Stimulated activated naive CD4-positive, alpha-beta T cell (primary cell): ENCODE measurements around the gene ARFIP2.
A peak's percentile ranks its signal among the peaks of the same experiment; 100 is the strongest.

Experiments
- DNase-seq, 6 experiments: peaks; one replicate each; lab custom pipeline; 2025; lab: John Stamatoyannopoulos, UW

Gene ARFIP2

GRCh38 chr11:6482441-6482840 is 1.3 kb upstream of the ARFIP2 start:
- no peak for DNase-seq

- peak in 1 of 6 experiments; percentile 12 for DNase-seq
Observed at GRCh38 chr11:6481924-6482275, 769 bp upstream of the ARFIP2 start.

DNA sequence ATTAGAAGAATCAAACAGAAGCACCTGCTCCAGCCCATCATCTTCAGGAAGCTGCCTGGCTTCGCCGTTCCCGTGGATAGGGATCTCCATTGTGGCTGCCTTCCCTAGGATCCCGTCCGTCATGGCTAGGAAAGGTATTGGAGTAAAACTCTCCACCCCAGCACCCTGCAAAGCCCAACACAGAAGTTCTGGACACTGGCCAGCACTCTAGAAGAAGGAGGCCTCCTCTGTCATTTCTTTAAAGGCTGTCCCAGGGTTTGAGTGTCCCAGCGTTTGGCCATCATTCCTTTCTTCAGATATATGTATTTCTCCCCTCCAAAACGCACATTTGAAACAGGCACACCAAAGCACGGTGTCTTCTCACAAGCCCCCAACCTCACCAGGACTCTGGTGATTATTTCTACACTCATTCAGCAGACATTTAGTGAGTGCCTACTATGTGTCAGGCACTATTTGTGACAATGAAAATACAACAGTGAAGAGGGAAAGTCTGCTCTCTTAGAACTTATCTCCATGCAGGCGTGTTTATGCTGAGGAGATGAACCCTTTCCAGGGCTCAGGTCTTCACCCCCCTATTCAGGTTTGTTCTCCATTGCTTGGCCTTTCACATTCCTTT is 724 bp downstream of the ARFIP2 start:
- DNase-seq, result no peak

- DNase-seq, result no peak
Observed at GRCh38 chr11:6476571-6476970, 4.6 kb downstream of the ARFIP2 start.

DNA sequence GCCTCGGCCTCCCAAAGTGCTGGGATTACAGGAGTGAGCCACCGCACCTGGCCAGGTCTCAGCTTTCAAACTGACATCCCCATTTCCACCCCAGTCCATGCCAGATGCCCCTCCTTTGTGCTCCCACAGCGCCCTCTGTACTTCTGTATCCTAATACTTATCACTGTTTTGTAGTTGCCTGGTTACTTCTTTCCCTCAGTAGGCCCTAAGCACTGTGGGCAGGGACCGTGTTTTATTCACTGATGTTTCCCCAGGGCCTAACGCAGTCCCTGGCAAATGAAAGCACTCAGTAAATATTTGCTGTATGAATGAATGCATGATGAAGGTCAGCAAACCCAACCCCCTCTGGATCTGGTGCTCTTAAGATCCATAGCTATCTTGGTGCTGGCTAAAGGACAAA is 5.2 kb downstream of the ARFIP2 start:
- DNase-seq, result no peak

DNA sequence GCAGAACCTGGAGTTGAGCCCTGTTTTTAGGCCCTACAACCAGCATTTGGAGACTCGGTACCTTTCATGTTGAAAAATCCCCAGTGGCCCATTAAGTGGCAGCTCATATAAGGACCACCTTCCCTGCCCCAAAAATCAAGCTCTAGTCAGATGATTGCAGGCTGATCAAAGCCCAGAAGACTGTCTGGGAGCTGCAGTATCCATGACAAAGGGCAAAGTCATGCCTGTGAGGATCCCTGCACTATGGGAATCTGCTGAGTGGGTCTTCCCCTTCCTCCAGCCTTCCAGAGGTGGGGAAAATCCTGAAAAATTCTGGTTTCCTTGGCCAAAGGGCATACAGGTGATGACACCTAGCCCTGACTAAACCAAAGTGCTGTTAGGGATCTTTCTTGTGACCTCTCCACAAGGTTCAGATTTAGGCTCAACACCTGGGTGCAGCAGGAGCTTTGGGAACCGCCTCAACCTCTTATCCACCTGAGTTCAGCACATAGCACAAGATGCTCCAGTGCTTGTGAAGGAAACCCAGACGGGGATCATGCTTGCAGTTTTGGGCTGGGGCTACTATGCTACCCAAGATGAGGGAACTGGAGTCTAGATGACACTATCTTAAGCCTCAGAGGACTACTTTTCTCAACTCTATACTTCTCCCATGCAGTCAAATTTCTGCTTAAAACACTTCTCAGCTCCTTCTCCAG is 6.2 kb downstream of the ARFIP2 start:
- DNase-seq, result no peak

DNA sequence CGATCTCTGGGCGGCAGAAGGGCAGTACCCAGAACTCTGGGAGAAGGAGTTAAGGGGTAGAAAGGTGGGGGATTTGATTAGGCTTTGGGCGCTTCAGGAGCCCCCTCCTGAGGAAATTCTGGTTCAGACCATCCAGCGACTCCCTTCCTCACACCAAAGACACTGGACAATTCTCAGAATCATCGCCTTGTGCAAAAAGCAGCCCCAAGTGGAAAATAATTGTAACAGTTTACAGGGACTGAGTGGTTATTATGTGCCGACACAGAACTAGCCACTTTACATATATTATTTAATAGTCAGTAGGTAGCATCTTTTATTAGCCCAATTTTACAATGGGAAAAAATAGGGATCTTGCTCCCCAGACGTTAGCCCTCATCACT is 6.7 kb downstream of the ARFIP2 start:
- DNase-seq, result no peak

GRCh38 chr11:6473451-6474412 is 7.4 kb downstream of the ARFIP2 start, which contains the start of gene TRIM3:
TSS of gene TRIM3 (minus strand) at chr11:6473941. CDS start at chr11:6465695, 8,246 bp downstream.
- peak; percentile 20 to 80 (median 60) for DNase-seq

- no peak for DNase-seq
Observed at GRCh38 chr11:6472934-6473333, 8.2 kb downstream of the ARFIP2 start.

GRCh38 chr11:6469599-6469998 is 11.5 kb downstream of the ARFIP2 start:
- no peak for DNase-seq

GRCh38 chr11:6468712-6469495 is 12.2 kb downstream of the ARFIP2 start:
- no peak for DNase-seq

DNA sequence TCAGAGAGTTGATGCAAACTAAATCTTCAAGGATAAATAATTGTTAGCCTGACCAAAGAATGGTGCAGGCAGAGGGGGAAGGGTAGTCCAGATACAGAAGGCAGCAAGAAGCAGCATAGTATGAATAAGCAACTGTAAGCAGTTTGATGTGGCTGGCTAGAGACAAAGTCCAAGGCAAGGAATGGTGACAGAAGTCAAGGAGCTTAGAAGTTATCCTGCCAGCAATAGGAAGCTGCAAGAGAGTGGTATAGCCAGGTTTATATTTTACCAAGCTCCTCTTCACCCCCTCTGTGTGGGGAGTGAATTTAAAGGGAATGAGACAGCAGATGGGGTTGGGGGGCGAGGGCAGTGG is 22.1 kb downstream of the ARFIP2 start:
- DNase-seq, result no peak

DNA sequence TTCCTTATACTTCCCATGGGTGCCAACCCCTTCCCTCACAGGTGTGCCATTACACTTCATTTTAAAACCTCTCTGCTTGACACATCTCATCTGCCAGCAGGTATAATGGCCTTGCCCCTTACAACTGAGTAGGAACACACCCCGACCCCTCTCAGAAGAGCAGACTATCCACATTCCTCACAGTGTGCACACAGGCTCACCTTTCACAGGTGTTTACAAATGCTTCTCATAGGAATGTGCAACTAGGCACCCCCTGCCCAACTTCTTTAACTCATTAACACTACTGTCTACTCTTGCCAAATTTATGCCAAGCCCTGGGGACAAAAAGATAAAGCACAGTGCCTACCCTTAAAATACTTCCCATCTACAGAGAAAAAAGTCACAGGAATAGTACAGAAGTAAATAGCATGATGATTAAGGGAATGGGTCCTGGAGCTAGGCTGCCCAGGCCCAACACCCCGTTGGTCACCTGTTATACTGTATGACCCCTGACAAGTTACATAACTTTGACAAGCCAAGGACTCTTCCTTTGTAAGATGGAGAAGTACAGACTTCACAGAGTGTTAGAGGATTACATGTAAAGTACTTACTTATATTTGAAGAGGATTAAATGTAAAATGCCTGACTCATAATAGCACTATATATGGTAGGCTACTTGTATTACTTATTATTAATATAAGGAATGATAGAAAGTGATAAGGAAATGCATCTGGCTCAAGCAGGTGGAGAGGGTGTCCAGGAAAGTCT is 22.6 kb downstream of the ARFIP2 start:
- DNase-seq, result no peak

GRCh38 chr11:6457581-6458320 is 23.4 kb downstream of the ARFIP2 start:
- no peak for DNase-seq

GRCh38 chr11:6456361-6457073 is 24.6 kb downstream of the ARFIP2 start:
- no peak for DNase-seq

- no peak for DNase-seq
Observed at GRCh38 chr11:6455070-6455469, 26.1 kb downstream of the ARFIP2 start.

DNA sequence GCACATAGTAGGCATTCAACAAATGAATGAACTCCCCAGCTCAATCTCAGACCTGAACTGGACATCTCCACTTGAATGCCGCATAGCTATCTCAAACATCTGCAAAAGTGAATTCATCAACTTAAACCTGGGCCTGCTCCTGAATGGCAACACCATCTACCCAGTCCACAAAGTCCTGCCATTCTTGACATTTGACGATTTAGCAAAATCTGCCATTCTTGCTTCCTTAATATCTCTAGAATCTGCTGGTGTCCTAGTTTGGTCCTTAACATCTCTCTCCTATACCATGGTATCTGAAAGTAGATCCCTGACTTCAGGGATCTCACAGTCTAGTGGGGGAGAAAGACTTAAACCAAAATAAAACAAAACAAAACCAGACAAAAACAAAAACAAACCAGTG is 28.0 kb downstream of the ARFIP2 start:
- DNase-seq, result no peak

DNA sequence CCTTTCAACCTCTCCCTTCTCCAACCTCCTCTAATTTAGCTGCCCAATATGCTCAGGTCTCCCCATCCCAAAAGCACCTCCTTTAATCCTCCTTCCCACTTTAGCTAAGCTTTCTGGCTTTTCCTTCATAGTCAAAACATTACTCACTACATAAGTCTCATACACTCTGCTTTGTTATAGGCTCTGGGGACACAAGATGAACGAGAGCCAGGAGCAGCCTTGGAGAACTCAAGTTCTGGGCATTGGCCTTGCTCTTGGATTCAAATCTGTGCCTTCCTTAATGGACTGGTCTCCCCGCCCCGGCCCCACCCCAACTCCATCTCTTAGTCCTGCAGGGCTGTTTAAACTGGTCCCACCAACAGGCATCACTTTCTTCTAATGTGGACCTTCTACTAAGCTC is 28.9 kb downstream of the ARFIP2 start:
- no peak for DNase-seq

DNA sequence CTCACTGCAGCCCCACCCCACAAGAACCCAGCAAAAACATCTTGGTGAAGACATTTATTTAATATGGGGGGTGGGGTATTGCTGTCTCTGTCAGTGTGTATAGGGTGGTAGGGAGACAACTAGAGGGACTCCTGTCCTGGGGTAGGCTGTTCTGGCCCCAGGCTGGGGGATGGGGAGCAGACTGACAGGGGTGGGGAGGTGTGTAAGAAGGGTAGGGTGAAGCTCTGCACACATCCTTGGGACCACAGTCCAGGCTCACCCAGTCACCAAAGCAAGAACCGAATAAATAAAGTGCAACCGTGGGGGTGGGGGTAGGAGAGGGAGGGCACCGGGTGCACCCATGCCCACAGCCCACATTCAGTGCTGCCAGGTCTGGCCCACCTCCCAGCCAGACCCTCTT is 32.6 kb downstream of the ARFIP2 start:
- no peak for DNase-seq
